Liver (tissue), 3 donors: Measurements from ENCODE around the gene ACTN1.

Experiments used
- CTCF ChIP-seq: fragments of 150-350 bp; IDR thresholded peaks from 2 replicates; pipeline ENCODE4 v1.5.1; 2017; ENCODE audit warnings: improper control_type of control experiment, low read depth, low read length; ENCODE audit not compliant: missing input control
- EGR1 ChIP-seq, 2 donors: IDR thresholded peaks; 2 replicates each; pipeline ENCODE4 v1.6.1; 2016 to 2018; ENCODE audit warnings: antibody characterized with exemption in 2 of 2, low read depth in 2 of 2
- GABPA ChIP-seq, 2 donors: IDR thresholded peaks in 1 of 2; conservative IDR thresholded peaks in 1 of 2; 2 replicates each; pipeline ENCODE4 v1.6.1; 2016; ENCODE audit warnings: antibody characterized with exemption in 2 of 2, mild to moderate bottlenecking in 1 of 2, moderate library complexity in 1 of 2
- JUND ChIP-seq, 2 donors: IDR thresholded peaks; 2 replicates each; pipeline ENCODE4 v1.6.1; 2016; ENCODE audit warnings: antibody characterized with exemption in 2 of 2
- RAD21 ChIP-seq, 2 donors: IDR thresholded peaks; 2 replicates each; pipeline ENCODE4 v1.6.1; 2016; ENCODE audit warnings: antibody characterized with exemption in 2 of 2, mild to moderate bottlenecking in 2 of 2
- REST ChIP-seq: IDR thresholded peaks from 2 replicates; pipeline ENCODE4 v1.6.1; 2016; ENCODE audit warnings: antibody characterized with exemption, mild to moderate bottlenecking
- TAF1 ChIP-seq: conservative IDR thresholded peaks from 2 replicates; pipeline ENCODE4 v1.6.1; 2016; ENCODE audit warnings: antibody characterized with exemption, mild to moderate bottlenecking
- ZBTB33 ChIP-seq: IDR thresholded peaks from 2 replicates; pipeline ENCODE4 v1.6.1; 2016; ENCODE audit warnings: antibody characterized with exemption
- donor health status: healthy.
- donor health status: healthy.

GRCh38 chr14:68844210-68844545 lies 134.9 kb downstream of the ACTN1 start:
- TF ChIP-seq ZBTB33, result no peak
- no peak for TF ChIP-seq CTCF
- no peak for TF ChIP-seq REST
- TF ChIP-seq RAD21 (IDR thresholded peaks at IDR 0.05), result no peak
- TF ChIP-seq GABPA (IDR thresholded peaks at IDR 0.05 in 1 of 2, conservative IDR thresholded peaks at IDR 0.05 in 1 of 2), result no peak
- TF ChIP-seq JUND (IDR thresholded peaks at IDR 0.05), result no peak
- TF ChIP-seq EGR1 (IDR thresholded peaks at IDR 0.05; ENCODE audit: low read depth in 2 of 2), result no peak
- TF ChIP-seq TAF1, result no peak
